Fibroblast of pulmonary artery (primary cell): ENCODE results near the gene GFY.

Experiments used
- DNase-seq: peaks from one replicate; pipeline ENCODE4 v3.0.0-alpha.2; 2010; ENCODE audit warnings: low read depth
- H3K4me3 ChIP-seq: replicated peaks from 2 replicates; pipeline ENCODE4 v1.5.1; 2011; ENCODE audit warnings: low read depth, mild to moderate bottlenecking, control low read depth, low read length, moderate library complexity
- TF ChIP-seq, protein P1 (sequence below): IDR thresholded peaks from 2 replicates; pipeline ENCODE4 v1.5.1; 2011; ENCODE audit warnings: mild to moderate bottlenecking, control low read depth, low read length, inconsistent platforms; ENCODE audit errors: missing control alignments

Gene GFY

DNA sequence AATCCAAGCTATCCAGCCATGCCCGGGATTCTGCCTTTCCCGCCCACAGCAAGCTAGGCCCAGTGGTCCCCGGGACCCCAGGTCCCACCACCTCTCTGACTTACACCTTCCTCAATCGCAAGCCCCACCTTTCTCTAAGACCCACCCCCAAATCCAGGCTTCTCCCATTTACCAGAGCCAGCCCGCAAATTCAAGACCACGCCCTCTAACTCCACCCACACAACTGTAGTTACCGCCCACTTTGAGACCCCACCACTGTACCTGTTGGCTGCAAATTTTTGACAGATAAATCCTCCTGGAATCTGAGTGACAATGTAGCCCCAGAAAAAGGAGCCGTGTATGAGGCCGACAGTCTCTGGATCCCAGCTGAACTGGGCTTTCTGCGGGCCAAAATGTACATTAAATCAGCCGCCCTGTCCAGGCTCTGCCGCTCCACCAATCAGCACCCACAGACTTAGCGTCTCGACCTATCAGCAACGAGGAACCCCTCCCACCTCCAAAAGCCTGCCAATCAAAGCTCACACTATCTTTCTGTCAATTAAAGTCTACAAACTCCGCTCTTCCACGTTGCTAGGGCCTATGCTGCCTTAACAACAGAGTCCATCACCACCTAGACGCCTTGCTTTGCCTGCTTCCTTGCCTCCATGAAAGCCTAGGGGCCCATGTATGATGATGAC lies 9.9 kb downstream of the GFY start:
- no peak overlapping the region for H3K4me3 ChIP-seq
- TF ChIP-seq, protein P1, sequence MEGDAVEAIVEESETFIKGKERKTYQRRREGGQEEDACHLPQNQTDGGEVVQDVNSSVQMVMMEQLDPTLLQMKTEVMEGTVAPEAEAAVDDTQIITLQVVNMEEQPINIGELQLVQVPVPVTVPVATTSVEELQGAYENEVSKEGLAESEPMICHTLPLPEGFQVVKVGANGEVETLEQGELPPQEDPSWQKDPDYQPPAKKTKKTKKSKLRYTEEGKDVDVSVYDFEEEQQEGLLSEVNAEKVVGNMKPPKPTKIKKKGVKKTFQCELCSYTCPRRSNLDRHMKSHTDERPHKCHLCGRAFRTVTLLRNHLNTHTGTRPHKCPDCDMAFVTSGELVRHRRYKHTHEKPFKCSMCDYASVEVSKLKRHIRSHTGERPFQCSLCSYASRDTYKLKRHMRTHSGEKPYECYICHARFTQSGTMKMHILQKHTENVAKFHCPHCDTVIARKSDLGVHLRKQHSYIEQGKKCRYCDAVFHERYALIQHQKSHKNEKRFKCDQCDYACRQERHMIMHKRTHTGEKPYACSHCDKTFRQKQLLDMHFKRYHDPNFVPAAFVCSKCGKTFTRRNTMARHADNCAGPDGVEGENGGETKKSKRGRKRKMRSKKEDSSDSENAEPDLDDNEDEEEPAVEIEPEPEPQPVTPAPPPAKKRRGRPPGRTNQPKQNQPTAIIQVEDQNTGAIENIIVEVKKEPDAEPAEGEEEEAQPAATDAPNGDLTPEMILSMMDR: no peak
- DNase-seq: no peak

DNA sequence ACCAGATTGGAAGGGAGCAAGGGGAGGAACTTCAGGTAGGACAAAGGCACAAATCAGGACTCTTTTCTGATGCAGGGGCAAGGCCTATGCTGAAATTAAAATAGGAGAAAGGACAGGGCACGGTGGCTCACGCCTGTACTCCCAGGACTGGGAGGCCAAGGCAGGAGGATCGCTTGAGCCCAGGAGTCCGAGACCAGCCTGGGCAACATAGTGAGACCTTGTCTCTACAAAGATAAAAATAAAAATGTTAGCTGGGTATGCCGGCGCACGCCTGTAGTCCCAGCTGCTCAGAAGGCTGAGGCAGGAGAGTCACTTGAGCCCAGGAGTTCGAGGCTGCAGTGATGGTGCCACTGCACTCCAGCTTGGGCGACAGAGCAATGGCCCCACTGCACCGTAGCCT lies 10.5 kb downstream of the GFY start:
- TF ChIP-seq, protein P1: no peak
- no peak overlapping the region for H3K4me3 ChIP-seq
- DNase-seq: no peak

DNA sequence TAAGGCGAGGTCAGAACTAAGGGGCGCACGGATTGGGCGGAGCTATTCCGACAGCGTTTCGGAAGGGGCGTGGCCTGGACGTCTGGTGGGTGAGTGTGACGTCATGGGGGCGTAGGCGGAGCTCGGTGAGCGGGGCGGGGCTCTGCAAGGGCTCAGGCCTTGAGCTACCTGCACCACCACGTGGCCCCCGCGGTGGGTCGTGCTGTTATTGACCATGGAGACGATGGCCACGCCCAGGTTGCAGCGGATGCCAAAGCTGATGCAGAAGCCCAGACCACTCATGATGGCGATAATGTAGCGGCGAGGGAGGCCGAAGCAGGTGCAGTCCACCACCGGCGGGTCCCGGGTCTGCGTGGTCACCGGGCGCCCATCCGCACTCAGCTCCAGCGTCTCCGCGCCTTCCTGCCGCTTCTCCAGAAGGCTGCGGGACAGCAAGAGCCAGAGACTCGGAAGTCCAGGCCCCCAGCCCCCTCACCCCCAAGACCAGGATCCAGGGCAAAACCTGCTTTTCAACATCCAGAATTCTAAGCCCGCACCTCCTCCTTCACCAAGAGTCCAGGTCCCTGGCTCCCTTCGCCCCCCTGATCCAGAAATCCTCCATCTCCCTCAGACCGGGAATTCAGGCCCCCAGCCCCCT lies 11.3 kb downstream of the GFY start:
- DNase-seq: no peak
- H3K4me3 ChIP-seq: no peak overlapping the region
- TF ChIP-seq, protein P1: no peak

DNA sequence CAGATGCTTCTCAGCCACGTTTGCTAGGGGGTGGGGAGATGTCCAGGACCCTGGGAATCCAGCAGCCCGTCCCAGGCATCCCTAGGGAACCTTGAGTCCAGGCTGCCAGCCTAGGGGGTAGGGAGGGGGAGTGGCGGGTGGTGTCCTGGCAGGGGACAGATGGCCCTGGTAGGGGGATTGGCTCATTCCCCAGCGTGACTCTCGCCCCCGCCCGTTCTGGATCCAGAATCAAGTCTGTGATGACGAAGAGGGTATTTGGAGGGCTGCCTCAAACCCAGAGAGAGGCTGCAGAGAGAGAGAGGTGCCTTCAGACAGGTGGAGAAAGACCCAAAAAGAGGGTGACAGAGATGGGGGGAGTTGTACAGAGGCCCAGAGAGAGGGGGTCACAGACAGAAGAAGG lies 12.0 kb downstream of the GFY start:
- no peak for DNase-seq
- TF ChIP-seq, protein P1: no peak

DNA sequence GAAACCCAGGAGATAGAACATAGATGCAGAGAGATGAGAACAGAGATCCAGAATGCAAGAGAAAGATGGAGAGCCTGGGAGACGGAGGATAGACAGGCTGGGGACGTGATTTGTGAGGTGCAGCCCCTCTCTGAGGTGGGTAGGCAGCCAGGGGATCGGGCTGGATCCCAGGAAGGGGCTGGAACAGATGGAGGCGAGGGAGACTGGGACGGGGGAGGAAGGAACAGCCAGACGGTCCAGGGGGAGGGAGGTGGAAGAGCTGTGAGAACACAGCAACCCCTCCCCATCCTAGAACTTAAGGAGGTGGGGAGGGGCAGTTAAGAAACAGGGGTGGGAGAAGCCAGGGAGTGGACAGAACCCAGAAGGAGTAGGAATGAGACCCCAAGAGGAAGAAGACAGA lies 13.1 kb downstream of the GFY start:
- no peak for DNase-seq
- H3K4me3 ChIP-seq: no peak overlapping the region
- TF ChIP-seq, protein P1: no peak

More for the DNA sequence above, 12.0 kb downstream of the GFY start:
- no peak overlapping the region for H3K4me3 ChIP-seq

DNA sequence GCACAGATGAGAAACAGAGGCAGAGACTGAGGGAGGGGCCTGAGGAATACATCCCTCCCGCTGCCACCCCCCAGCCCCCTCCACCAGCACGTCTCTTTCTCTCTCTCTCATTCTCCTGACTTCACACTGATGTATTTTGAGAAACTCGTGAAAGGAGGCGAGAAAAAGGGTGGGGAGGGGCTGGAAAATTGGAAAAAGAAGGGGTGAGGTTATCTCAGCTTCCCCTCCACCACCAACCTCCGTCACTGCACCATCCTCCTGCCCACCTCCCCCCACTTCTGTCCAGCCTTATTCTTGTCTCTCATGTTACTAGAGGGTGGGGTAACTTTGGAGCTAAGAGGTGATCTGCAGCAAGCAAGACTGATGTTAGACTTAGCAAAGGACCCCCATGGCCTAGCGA lies 14.6 kb downstream of the GFY start:
- H3K4me3 ChIP-seq: no peak overlapping the region
- DNase-seq: no peak
- TF ChIP-seq, protein P1: no peak
